ENCODE results near the gene PPTC7.
A peak's percentile ranks its signal among the peaks of the same experiment; 100 is the strongest.
"Not testable (repeated sequence)": the region's sequence is repeated elsewhere in the genome, so short reads cannot be mapped to it uniquely, and the experiment has no call there.

The PPTC7 gene

GRCh38 chr12:110597885-110598284, 14.8 kb upstream of the PPTC7 start:
- no peaks in the 10 kb centered on the region for H3K9me3 ChIP-seq (ENCODE audit: control extremely low read depth in 1 of 5, control insufficient read depth in 4 of 5, insufficient read depth in 2 of 5, low read depth in 1 of 5, low read length in 4 of 5)
- DNase-seq = no peak
- H3K27ac ChIP-seq (ENCODE audit: insufficient read depth in 1 of 2, low read depth in 1 of 2, low read length in 2 of 2, poor library complexity in 1 of 2, severe bottlenecking in 2 of 2) = no peak overlapping the region
- H3K4me3 ChIP-seq (ENCODE audit: control insufficient read depth in 1 of 7, extremely low read depth in 1 of 7, insufficient read depth in 4 of 7, low read depth in 2 of 7, low read length in 6 of 7) = no peak overlapping the region
- H3K27me3 ChIP-seq (replicated peaks in 2 of 5; ENCODE audit: control insufficient read depth in 4 of 5, insufficient read depth in 5 of 5, low read length in 4 of 5) = no peaks in the 10 kb centered on the region
- ChIA-PET CTCF (interaction anchor here (1.7 to 9.6 kb wide), 6 partner anchors 12 to 147 kb away, joined by 6 to 280 read pairs (median 102); partner anchors contain the start of gene ARPC3), POLR2A (no interaction called here)
- WGBS (ENCODE audit: insufficient coverage) = no CpG with 5 or more reads among the region's 1 CpG
- H3K4me1 ChIP-seq (ENCODE audit: control extremely low read depth in 1 of 4, control insufficient read depth in 4 of 4, insufficient read depth in 4 of 4, low read length in 3 of 4) = peaks cover 0 to 9% (median 8%) of the 10 kb centered on the region in 4 experiments
- H3K36me3 ChIP-seq (ENCODE audit: control insufficient read depth in 4 of 4, insufficient read depth in 4 of 4, low read length in 3 of 4) = no peaks in the 10 kb centered on the region

- H3K27me3 ChIP-seq (replicated peaks in 2 of 5; ENCODE audit: control insufficient read depth in 4 of 5, insufficient read depth in 5 of 5, low read length in 4 of 5); H3K4me3 ChIP-seq (ENCODE audit: control insufficient read depth in 1 of 7, extremely low read depth in 1 of 7, insufficient read depth in 4 of 7, low read depth in 2 of 7, low read length in 6 of 7); H3K27ac ChIP-seq (ENCODE audit: insufficient read depth in 1 of 2, low read depth in 1 of 2, low read length in 2 of 2, poor library complexity in 1 of 2, severe bottlenecking in 2 of 2); POLR2A ChIA-PET; H3K36me3 ChIP-seq (ENCODE audit: control insufficient read depth in 4 of 4, insufficient read depth in 4 of 4, low read length in 3 of 4); H3K9me3 ChIP-seq (ENCODE audit: control extremely low read depth in 1 of 5, control insufficient read depth in 4 of 5, insufficient read depth in 2 of 5, low read depth in 1 of 5, low read length in 4 of 5); DNase-seq: not testable (repeated sequence)
- CTCF ChIA-PET = interaction anchor here (1.1 to 5.7 kb wide), 5 partner anchors 9 to 53 kb away, joined by 3 to 41 read pairs (median 6); no protein-coding TSS in a partner anchor
- 100% methylated on average over 1 of the region's 4 CpGs for WGBS (ENCODE audit: insufficient coverage)
- peaks cover 11 to 30% (median 25%) of the 10 kb centered on the region in 4 experiments for H3K4me1 ChIP-seq (ENCODE audit: control extremely low read depth in 1 of 4, control insufficient read depth in 4 of 4, insufficient read depth in 4 of 4, low read length in 3 of 4)
These were observed 9.8 kb upstream of the PPTC7 start for GRCh38 chr12:110592919-110593318.

- H3K27me3 ChIP-seq (replicated peaks in 2 of 5; ENCODE audit: control insufficient read depth in 4 of 5, insufficient read depth in 5 of 5, low read length in 4 of 5) = no peaks in the 10 kb centered on the region
- peak overlapping the region in 1 of 2 experiments; percentile 93 for H3K27ac ChIP-seq (ENCODE audit: insufficient read depth in 1 of 2, low read depth in 1 of 2, low read length in 2 of 2, poor library complexity in 1 of 2, severe bottlenecking in 2 of 2)
- no peak overlapping the region for H3K4me3 ChIP-seq (ENCODE audit: control insufficient read depth in 1 of 7, extremely low read depth in 1 of 7, insufficient read depth in 4 of 7, low read depth in 2 of 7, low read length in 6 of 7)
- H3K36me3 ChIP-seq (ENCODE audit: control insufficient read depth in 4 of 4, insufficient read depth in 4 of 4, low read length in 3 of 4) = no peaks in the 10 kb centered on the region
- CTCF ChIA-PET = interaction anchor here (1.1 to 5.7 kb wide), 4 partner anchors 9 to 52 kb away, joined by 3 to 41 read pairs (median 10); no protein-coding TSS in a partner anchor
- DNase-seq = no peak
- no peaks in the 10 kb centered on the region for H3K9me3 ChIP-seq (ENCODE audit: control extremely low read depth in 1 of 5, control insufficient read depth in 4 of 5, insufficient read depth in 2 of 5, low read depth in 1 of 5, low read length in 4 of 5)
- POLR2A ChIA-PET = no interaction called here
- WGBS (ENCODE audit: insufficient coverage) = 91% methylated on average over 4 of the region's 5 CpGs
- H3K4me1 ChIP-seq (ENCODE audit: control extremely low read depth in 1 of 4, control insufficient read depth in 4 of 4, insufficient read depth in 4 of 4, low read length in 3 of 4) = peaks cover 11 to 30% (median 25%) of the 10 kb centered on the region in 4 experiments
These were observed 9.0 kb upstream of the PPTC7 start for GRCh38 chr12:110592078-110592477.

GRCh38 chr12:110591451-110592051, 8.4 kb upstream of the PPTC7 start:
- Histone ChIP-seq H3K27ac (ENCODE audit: insufficient read depth in 1 of 2, low read depth in 1 of 2, low read length in 2 of 2, poor library complexity in 1 of 2, severe bottlenecking in 2 of 2) (peak overlapping the region; percentile 83 to 93), H3K36me3 (ENCODE audit: control insufficient read depth in 4 of 4, insufficient read depth in 4 of 4, low read length in 3 of 4) (no peaks in the 10 kb centered on the region), H3K9me3 (ENCODE audit: control extremely low read depth in 1 of 5, control insufficient read depth in 4 of 5, insufficient read depth in 2 of 5, low read depth in 1 of 5, low read length in 4 of 5) (no peaks in the 10 kb centered on the region), H3K4me3 (ENCODE audit: control insufficient read depth in 1 of 7, extremely low read depth in 1 of 7, insufficient read depth in 4 of 7, low read depth in 2 of 7, low read length in 6 of 7) (no peak overlapping the region), H3K27me3 (replicated peaks in 2 of 5; ENCODE audit: control insufficient read depth in 4 of 5, insufficient read depth in 5 of 5, low read length in 4 of 5) (no peaks in the 10 kb centered on the region), H3K4me1 (ENCODE audit: control extremely low read depth in 1 of 4, control insufficient read depth in 4 of 4, insufficient read depth in 4 of 4, low read length in 3 of 4) (peaks cover 11 to 30% (median 25%) of the 10 kb centered on the region in 4 experiments)
- WGBS (ENCODE audit: insufficient coverage) = 96% methylated on average over 7 of the region's 7 CpGs
- no peak for DNase-seq
- ChIA-PET POLR2A (interaction anchor here (0.6 kb wide), 1 partner anchor 29 kb away, joined by 3 read pairs; no protein-coding TSS in a partner anchor), CTCF (interaction anchor here (0.9 to 5.7 kb wide), 8 partner anchors 9 to 141 kb away, joined by 3 to 41 read pairs (median 4); partner anchors contain the start of gene ARPC3)

- Histone ChIP-seq H3K4me3 (ENCODE audit: control insufficient read depth in 1 of 7, extremely low read depth in 1 of 7, insufficient read depth in 4 of 7, low read depth in 2 of 7, low read length in 6 of 7) (peak overlapping the region in 2 of 7 experiments; percentile 37 to 39), H3K4me1 (ENCODE audit: control extremely low read depth in 1 of 4, control insufficient read depth in 4 of 4, insufficient read depth in 4 of 4, low read length in 3 of 4) (peaks cover 11 to 33% (median 28%) of the 10 kb centered on the region in 4 experiments), H3K9me3 (ENCODE audit: control extremely low read depth in 1 of 5, control insufficient read depth in 4 of 5, insufficient read depth in 2 of 5, low read depth in 1 of 5, low read length in 4 of 5) (no peaks in the 10 kb centered on the region), H3K27me3 (replicated peaks in 2 of 5; ENCODE audit: control insufficient read depth in 4 of 5, insufficient read depth in 5 of 5, low read length in 4 of 5) (no peaks in the 10 kb centered on the region), H3K36me3 (ENCODE audit: control insufficient read depth in 4 of 4, insufficient read depth in 4 of 4, low read length in 3 of 4) (no peaks in the 10 kb centered on the region), H3K27ac (ENCODE audit: insufficient read depth in 1 of 2, low read depth in 1 of 2, low read length in 2 of 2, poor library complexity in 1 of 2, severe bottlenecking in 2 of 2) (peak overlapping the region; percentile 83 to 93)
- DNase-seq = peak; percentile 94 to 98 (median 97)
- WGBS (ENCODE audit: insufficient coverage) = 0% methylated on average over 1 of the region's 3 CpGs
- POLR2A ChIA-PET = interaction anchor here (0.5 to 0.9 kb wide), 3 partner anchors 17 to 230 kb away, joined by 3 to 8 read pairs (median 4); no protein-coding TSS in a partner anchor
- CTCF ChIA-PET = interaction anchor here (0.9 to 5.7 kb wide), 9 partner anchors 9 to 141 kb away, joined by 3 to 41 read pairs (median 4); partner anchors contain the start of gene ARPC3
These were observed 7.7 kb upstream of the PPTC7 start for GRCh38 chr12:110590806-110591326.

GRCh38 chr12:110590059-110590458, 6.9 kb upstream of the PPTC7 start:
- Histone ChIP-seq H3K4me1 (ENCODE audit: control extremely low read depth in 1 of 4, control insufficient read depth in 4 of 4, insufficient read depth in 4 of 4, low read length in 3 of 4) (peaks cover 19 to 41% (median 36%) of the 10 kb centered on the region in 4 experiments), H3K9me3 (ENCODE audit: control extremely low read depth in 1 of 5, control insufficient read depth in 4 of 5, insufficient read depth in 2 of 5, low read depth in 1 of 5, low read length in 4 of 5) (no peaks in the 10 kb centered on the region), H3K4me3 (ENCODE audit: control insufficient read depth in 1 of 7, extremely low read depth in 1 of 7, insufficient read depth in 4 of 7, low read depth in 2 of 7, low read length in 6 of 7) (no peak overlapping the region), H3K36me3 (ENCODE audit: control insufficient read depth in 4 of 4, insufficient read depth in 4 of 4, low read length in 3 of 4) (no peaks in the 10 kb centered on the region), H3K27ac (ENCODE audit: insufficient read depth in 1 of 2, low read depth in 1 of 2, low read length in 2 of 2, poor library complexity in 1 of 2, severe bottlenecking in 2 of 2) (peak overlapping the region; percentile 61 to 93), H3K27me3 (replicated peaks in 2 of 5; ENCODE audit: control insufficient read depth in 4 of 5, insufficient read depth in 5 of 5, low read length in 4 of 5) (no peaks in the 10 kb centered on the region)
- ChIA-PET CTCF (interaction anchor here (1.3 to 5.7 kb wide), 5 partner anchors 11 to 47 kb away, joined by 3 to 41 read pairs (median 4); no protein-coding TSS in a partner anchor), POLR2A (interaction anchor here (0.5 to 0.9 kb wide), 2 partner anchors 16 to 231 kb away, joined by 4 to 8 read pairs; no protein-coding TSS in a partner anchor)
- DNase-seq = no peak
- WGBS (ENCODE audit: insufficient coverage) = no CpG with 5 or more reads among the region's 1 CpG
